Measurements from ENCODE around the gene BNC2. TPM values are rescaled to one million over a fixed set of nuclear protein-coding genes. Genes with fewer than 3 reads are reported as not detected.

The BNC2 gene
- total RNA-seq, 4 donors from 2014 or later: 19.0 to 53.6 (median 25.3) TPM

DNA sequence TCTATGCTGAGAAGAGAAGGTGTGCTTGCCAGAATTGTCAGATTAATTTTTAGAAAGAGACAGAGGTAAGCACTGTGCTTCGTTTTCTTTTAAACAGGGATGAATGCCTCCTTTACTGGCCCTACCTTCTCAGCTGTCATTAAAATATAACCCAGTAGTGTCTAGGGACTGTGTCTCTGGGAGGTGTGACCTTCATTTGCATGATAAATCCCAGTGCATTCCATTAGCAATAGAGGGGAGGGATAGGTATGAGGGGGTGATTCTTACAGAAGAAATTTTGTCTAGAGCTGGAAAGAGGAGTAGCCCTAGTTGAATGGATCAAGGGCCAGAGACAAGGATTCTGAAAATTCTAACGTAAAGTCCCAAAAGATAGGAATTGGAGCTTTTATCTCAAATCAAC, 351.5 kb downstream of the BNC2 start:
- no peak for TF ChIP-seq CTCF (IDR thresholded peaks at IDR 0.05)
- no peak for DNase-seq (ENCODE audit: low spot score)
- ATAC-seq (ENCODE audit: low FRiP score): no peak

DNA sequence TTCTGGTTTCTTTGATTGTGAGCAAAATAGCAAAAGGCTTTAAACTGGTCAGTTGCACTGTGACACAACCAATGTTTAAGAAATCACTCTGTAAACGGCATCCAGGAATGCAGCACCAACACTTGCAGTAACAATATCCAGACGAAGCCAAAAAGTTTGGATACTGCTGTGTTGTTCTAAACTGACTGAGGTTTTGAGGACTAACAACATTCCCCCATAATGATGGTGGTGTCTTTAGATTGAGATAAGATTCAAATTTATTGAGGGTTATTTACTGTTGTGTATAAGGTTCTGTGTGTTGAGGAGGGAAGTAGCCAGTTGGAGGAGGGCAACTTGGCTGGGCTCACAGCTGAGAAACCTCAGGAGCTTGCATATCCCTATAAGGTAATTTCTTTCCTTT, 353.6 kb downstream of the BNC2 start:
- ATAC-seq (ENCODE audit: low FRiP score): no peak
- no peak for DNase-seq (ENCODE audit: low spot score)
- no peak for TF ChIP-seq CTCF (IDR thresholded peaks at IDR 0.05)

- DNase-seq (ENCODE audit: low spot score) (no peak), ATAC-seq (ENCODE audit: low FRiP score) (peak; percentile 54)
- no peak for TF ChIP-seq CTCF (IDR thresholded peaks at IDR 0.05)
These were observed 354.6 kb downstream of the BNC2 start for GRCh38 chr9:16515879-16516301.

- TF ChIP-seq CTCF (IDR thresholded peaks at IDR 0.05): no peak
- ATAC-seq (ENCODE audit: low FRiP score) (peak; percentile 19), DNase-seq (ENCODE audit: low spot score) (no peak)
These were observed 355.3 kb downstream of the BNC2 start for GRCh38 chr9:16515207-16515606.

GRCh38 chr9:16514131-16514530, 356.3 kb downstream of the BNC2 start:
- ATAC-seq (ENCODE audit: low FRiP score): no peak
- TF ChIP-seq CTCF (IDR thresholded peaks at IDR 0.05): no peak
- no peak for DNase-seq (ENCODE audit: low spot score)

DNA sequence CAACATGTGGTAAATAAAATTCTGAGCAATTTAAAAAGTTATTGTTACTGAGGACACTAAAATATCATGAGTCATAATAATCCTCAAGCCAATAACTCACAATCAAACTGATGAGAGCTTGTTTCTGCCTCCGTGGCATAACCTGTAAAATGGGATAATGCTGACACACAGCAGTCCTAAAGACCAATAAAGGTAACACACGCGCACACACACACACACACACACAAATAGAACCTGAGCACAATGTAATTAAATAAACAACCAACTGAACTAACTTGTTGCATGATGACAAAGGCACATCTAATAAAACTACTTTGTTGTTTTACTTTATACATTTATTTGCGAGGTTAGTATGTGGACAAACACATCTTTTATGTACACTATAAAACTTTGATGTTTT, 358.2 kb downstream of the BNC2 start:
- no peak for ATAC-seq (ENCODE audit: low FRiP score)
- DNase-seq (ENCODE audit: low spot score): no peak
- no peak for TF ChIP-seq CTCF (IDR thresholded peaks at IDR 0.05)

DNA sequence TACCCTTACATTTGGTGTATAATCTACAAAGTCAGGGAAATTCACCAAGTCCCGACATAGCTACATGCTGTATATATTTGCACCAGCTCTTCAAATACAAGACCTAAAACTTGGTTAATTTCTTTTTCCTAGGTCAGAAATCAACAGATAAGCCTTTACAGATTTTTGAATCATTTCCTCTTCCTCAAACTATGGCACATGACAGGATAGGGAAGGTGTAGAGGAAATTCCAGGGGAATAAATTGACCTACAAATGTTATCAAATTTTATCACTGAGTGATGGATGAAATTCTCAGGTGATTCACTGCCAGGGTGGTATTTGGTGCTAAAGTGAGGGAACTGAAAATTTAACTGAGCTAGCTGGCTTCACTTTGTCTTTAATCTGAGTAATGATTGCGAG, 360.0 kb downstream of the BNC2 start:
- DNase-seq (ENCODE audit: low spot score) (no peak), ATAC-seq (ENCODE audit: low FRiP score) (peak; percentile 57)
- TF ChIP-seq CTCF (IDR thresholded peaks at IDR 0.05): no peak
